Body of pancreas (tissue), 4 donors: ENCODE measurements around the gene IL36G.

Source experiments
- CTCF ChIP-seq, 7 experiments: fragments of 450-650 bp in 4 of 7; fragments of 200-600 bp in 3 of 7; sonication (generic) in 3 of 7; IDR thresholded peaks; one replicate each; pipeline ENCODE4 v1.5.1; 2016 to 2019; ENCODE audit warnings: antibody characterized with exemption in 7 of 7
- POLR2A ChIP-seq, 3 donors: fragments of 450-650 bp; IDR thresholded peaks; one replicate each; pipeline ENCODE4 v1.6.1; 2016; ENCODE audit warnings: antibody characterized with exemption in 3 of 3, mild to moderate bottlenecking in 2 of 3

GRCh38 chr2:113011108-113011507 is 33.3 kb downstream of the IL36G start:
- TF ChIP-seq POLR2A (IDR thresholded peaks at IDR 0.05) (no peak), CTCF (IDR thresholded peaks at IDR 0.05) (no peak)
